ENCODE data around the gene PRR27. TPM values are rescaled to one million over a fixed set of nuclear protein-coding genes. Genes with fewer than 3 reads are reported as not detected.

PRR27 gene
- total and polyA plus RNA-seq, 10 of the 15 experiments (the other 5 are each of a cell fraction or from before 2014, with no cell fraction given): not detected

GRCh38 chr4:70195425-70195824 lies 41.4 kb downstream of the PRR27 start, which contains the start of gene ODAM (continued):
- TF ChIP-seq MEF2B (IDR thresholded peaks at IDR 0.05; ENCODE audit: partially characterized antibody, poor library complexity, severe bottlenecking) (no peak), CREB1 (IDR thresholded peaks at IDR 0.05; ENCODE audit: low read depth) (no peak), SRF (IDR thresholded peaks at IDR 0.05; ENCODE audit: low read depth in 2 of 2, low read length in 2 of 2) (no peak), EED (IDR thresholded peaks at IDR 0.05; ENCODE audit: low read depth) (no peak)

GRCh38 chr4:70196857-70197256 lies 42.8 kb downstream of the PRR27 start:
- Histone ChIP-seq H3K4me2 (ENCODE audit: control insufficient read depth, insufficient read depth) (no peak overlapping the region), H4K20me1 (ENCODE audit: control insufficient read depth, insufficient read depth) (no peaks in the 10 kb centered on the region), H3K27me3 (replicated peaks in 1 of 2; ENCODE audit: control insufficient read depth in 2 of 2, insufficient read depth in 2 of 2, low read length in 1 of 2) (no peaks in the 10 kb centered on the region), H3K4me1 (ENCODE audit: control insufficient read depth, insufficient read depth, low read length) (no peaks in the 10 kb centered on the region), H3K36me3 (ENCODE audit: control insufficient read depth in 2 of 2, insufficient read depth in 2 of 2, low read length in 1 of 2) (no peaks in the 10 kb centered on the region), H3K9me3 (replicated peaks; ENCODE audit: control insufficient read depth, insufficient read depth, low read length) (no peaks in the 10 kb centered on the region), H3K4me3 (no peak overlapping the region), H3K9ac (ENCODE audit: control insufficient read depth, insufficient read depth, low read length) (no peak overlapping the region), H3K27ac (ENCODE audit: control insufficient read depth, insufficient read depth) (no peak overlapping the region), H2AFZ (ENCODE audit: control insufficient read depth, low read depth, low read length) (no peak overlapping the region), H3K79me2 (ENCODE audit: control insufficient read depth, insufficient read depth, low read length) (no peaks in the 10 kb centered on the region)
- POLR2A ChIA-PET: no interaction called here
- RAD21 ChIA-PET (ENCODE audit: unreplicated experiment): no interaction called here
- no TSS peak for BruUV-seq (replicated peaks)
- WGBS (ENCODE audit: insufficient coverage, insufficient replicate concordance, low lambda C conversion rate, missing lambda C conversion rate): 12% methylated on average over 2 of the region's 2 CpGs
- CTCF ChIA-PET: interaction anchor here (1.9 kb wide), 1 partner anchor 13 kb away, joined by 10 read pairs; no protein-coding TSS in a partner anchor
- DNase-seq (ENCODE audit: low read depth, low spot score) (no peak), FAIRE-seq (no peak), ATAC-seq (no peak)
- SMC1A ChIA-PET (ENCODE audit: uncharacterized antibody, unreplicated experiment): no interaction called here
- TF ChIP-seq SRF (IDR thresholded peaks at IDR 0.05; ENCODE audit: low read depth in 2 of 2, low read length in 2 of 2) (no peak), RUNX3 (IDR thresholded peaks at IDR 0.05; ENCODE audit: low read length) (no peak), SUZ12 (IDR thresholded peaks at IDR 0.05; ENCODE audit: unreplicated experiment) (no peak), SP1 (IDR thresholded peaks at IDR 0.05; ENCODE audit: low read depth, low read length) (no peak)
- in situ Hi-C loops (cut with MboI) (no loop called here), intact Hi-C loops (cut with micrococcal nuclease; ENCODE audit: unreplicated experiment) (no loop called here)

GRCh38 chr4:70197842-70198241 lies 43.8 kb downstream of the PRR27 start:
- in situ Hi-C loops (cut with MboI): no loop called here
- ChIA-PET RAD21 (ENCODE audit: unreplicated experiment) (no interaction called here), POLR2A (no interaction called here), CTCF (interaction anchor here (1.5 to 2.0 kb wide), 3 partner anchors 13 to 301 kb away, joined by 3 to 6 read pairs (median 4); no protein-coding TSS in a partner anchor), SMC1A (ENCODE audit: uncharacterized antibody, unreplicated experiment) (interaction anchor here (1.5 kb wide), 1 partner anchor 14 kb away, joined by 4 read pairs; no protein-coding TSS in a partner anchor)
- no peaks in the 10 kb centered on the region for H3K27me3 ChIP-seq (replicated peaks in 1 of 2; ENCODE audit: control insufficient read depth in 2 of 2, insufficient read depth in 2 of 2, low read length in 1 of 2)
- intact Hi-C loops (cut with micrococcal nuclease; ENCODE audit: unreplicated experiment): no loop called here
- no peak overlapping the region for H3K4me3 ChIP-seq
- ATAC-seq (no peak), DNase-seq (ENCODE audit: low read depth, low spot score) (no peak), FAIRE-seq (no peak)
- H2AFZ ChIP-seq (ENCODE audit: control insufficient read depth, low read depth, low read length): no peak overlapping the region
- H3K9me3 ChIP-seq (replicated peaks; ENCODE audit: control insufficient read depth, insufficient read depth, low read length): no peaks in the 10 kb centered on the region
- no peaks in the 10 kb centered on the region for H3K36me3 ChIP-seq (ENCODE audit: control insufficient read depth in 2 of 2, insufficient read depth in 2 of 2, low read length in 1 of 2)
- no peak overlapping the region for H3K9ac ChIP-seq (ENCODE audit: control insufficient read depth, insufficient read depth, low read length)
- H3K27ac ChIP-seq (ENCODE audit: control insufficient read depth, insufficient read depth): no peak overlapping the region
- no peaks in the 10 kb centered on the region for H3K4me1 ChIP-seq (ENCODE audit: control insufficient read depth, insufficient read depth, low read length)
- BruUV-seq (replicated peaks): no TSS peak
- H3K79me2 ChIP-seq (ENCODE audit: control insufficient read depth, insufficient read depth, low read length): no peaks in the 10 kb centered on the region
- no peaks in the 10 kb centered on the region for H4K20me1 ChIP-seq (ENCODE audit: control insufficient read depth, insufficient read depth)
- WGBS (ENCODE audit: insufficient coverage, insufficient replicate concordance, low lambda C conversion rate, missing lambda C conversion rate): 3% methylated on average over 2 of the region's 2 CpGs
- H3K4me2 ChIP-seq (ENCODE audit: control insufficient read depth, insufficient read depth): no peak overlapping the region
- TF ChIP-seq BACH1 (IDR thresholded peaks at IDR 0.05; ENCODE audit: borderline replicate concordance): no peak
- TF ChIP-seq BHLHE40 (IDR thresholded peaks at IDR 0.05; ENCODE audit: borderline replicate concordance in 1 of 2, low read depth in 2 of 2, low read length in 1 of 2): no peak
- no peak for TF ChIP-seq REST (IDR thresholded peaks at IDR 0.05; ENCODE audit: low read depth, low read length)
- no peak for TF ChIP-seq WRNIP1 (IDR thresholded peaks at IDR 0.05; ENCODE audit: borderline replicate concordance, low read depth, low read length)
- TF ChIP-seq SMAD5 (IDR thresholded peaks at IDR 0.05; ENCODE audit: low read depth): no peak
- TF ChIP-seq POU2F2 (IDR thresholded peaks at IDR 0.05; ENCODE audit: borderline replicate concordance, low read depth, low read length): no peak
- TF ChIP-seq CBX3 (IDR thresholded peaks at IDR 0.05; ENCODE audit: borderline replicate concordance, low read depth): no peak
